Measurements from ENCODE around the gene EYA3.
A peak's percentile ranks its signal among the peaks of the same experiment; 100 is the strongest.

EYA3 gene

DNA sequence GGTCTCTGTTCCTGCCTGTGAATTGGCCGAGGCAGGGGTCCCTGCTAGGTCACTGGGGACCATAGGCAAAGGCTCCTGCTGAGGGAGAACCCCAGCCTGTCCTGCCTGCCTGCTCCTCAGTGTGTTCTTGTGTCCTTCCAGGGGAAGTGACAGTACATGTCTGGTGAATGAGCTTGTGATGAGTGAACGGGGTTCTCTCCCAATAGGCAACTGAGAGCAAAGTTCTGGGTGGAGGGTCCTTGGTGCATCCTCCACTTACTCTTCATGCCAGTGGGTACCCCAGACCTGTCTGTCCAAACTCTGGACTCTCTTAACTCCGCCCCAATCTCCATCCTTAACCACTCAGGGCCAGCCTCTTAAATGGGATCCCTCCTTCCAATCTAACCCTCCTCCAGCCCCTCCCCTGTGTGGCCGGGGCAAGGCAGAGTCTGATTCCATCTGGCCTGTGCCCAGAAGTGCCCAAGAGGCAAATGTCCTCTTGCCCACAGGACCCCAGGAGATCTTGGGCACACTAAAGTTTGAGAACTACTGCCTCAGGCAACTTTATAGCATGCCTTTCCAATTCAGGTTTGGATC lies 126.7 kb downstream of the EYA3 start:
- Mint-ChIP-seq H3K9me3 (no peaks in the 10 kb centered on the region), H3K27ac (peak overlapping the region; percentile 70), H3K36me3 (peaks cover 24% of the 10 kb centered on the region), H3K4me3 (peak overlapping the region; percentile 73), H3K4me1 (peaks cover 49% of the 10 kb centered on the region)
- no peak for DNase-seq (ENCODE audit: low spot score in 2 of 2)
- ATAC-seq = no peak

DNA sequence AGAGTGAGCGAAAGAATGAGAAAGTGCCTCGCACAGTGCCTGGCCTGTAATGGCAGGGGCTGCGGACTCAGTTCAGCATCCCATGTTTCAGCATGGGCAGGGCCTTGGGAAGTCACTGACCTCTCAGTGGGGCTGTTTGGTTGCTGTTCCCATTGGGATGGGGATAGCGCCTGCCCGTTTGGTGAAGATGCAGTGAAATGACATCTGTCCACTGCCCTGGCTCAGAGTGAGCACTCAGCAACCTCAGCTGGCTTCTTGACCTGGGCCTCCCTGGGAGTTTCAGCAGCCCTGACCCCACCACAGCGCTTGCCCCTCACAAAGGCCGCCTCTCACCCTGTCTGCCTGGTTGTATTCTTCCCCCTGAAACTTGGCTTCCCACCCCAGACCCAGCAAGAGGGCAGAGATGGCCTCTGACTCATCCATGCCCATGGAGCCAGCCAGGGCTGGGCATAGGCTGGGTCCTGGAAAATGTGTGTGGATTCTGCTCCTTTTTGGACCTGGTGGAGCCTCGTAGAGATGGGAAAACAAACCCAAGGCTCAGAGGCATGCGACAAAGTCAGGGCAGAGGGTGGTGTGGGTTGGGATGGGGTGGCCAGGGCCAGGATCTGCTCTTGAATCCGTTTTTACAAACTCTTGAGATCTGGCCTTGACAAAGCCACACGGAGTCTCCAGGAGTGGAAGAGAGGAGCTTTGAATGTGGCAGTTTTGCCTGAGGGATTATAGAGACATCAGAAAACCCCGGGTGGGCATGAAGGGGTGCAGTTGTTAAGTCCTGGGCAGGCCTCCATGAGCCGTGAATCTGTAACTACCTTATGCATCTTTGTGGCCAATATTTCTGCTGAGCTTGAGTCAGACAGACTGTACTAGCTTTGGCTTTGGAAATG lies 127.4 kb downstream of the EYA3 start:
- Mint-ChIP-seq H3K36me3 (peaks cover 20% of the 10 kb centered on the region), H3K27ac (peak overlapping the region; percentile 70), H3K9me3 (no peaks in the 10 kb centered on the region), H3K4me1 (peaks cover 46% of the 10 kb centered on the region), H3K4me3 (peak overlapping the region; percentile 73)
- ATAC-seq (no peak), DNase-seq (ENCODE audit: low spot score in 2 of 2) (no peak)

DNA sequence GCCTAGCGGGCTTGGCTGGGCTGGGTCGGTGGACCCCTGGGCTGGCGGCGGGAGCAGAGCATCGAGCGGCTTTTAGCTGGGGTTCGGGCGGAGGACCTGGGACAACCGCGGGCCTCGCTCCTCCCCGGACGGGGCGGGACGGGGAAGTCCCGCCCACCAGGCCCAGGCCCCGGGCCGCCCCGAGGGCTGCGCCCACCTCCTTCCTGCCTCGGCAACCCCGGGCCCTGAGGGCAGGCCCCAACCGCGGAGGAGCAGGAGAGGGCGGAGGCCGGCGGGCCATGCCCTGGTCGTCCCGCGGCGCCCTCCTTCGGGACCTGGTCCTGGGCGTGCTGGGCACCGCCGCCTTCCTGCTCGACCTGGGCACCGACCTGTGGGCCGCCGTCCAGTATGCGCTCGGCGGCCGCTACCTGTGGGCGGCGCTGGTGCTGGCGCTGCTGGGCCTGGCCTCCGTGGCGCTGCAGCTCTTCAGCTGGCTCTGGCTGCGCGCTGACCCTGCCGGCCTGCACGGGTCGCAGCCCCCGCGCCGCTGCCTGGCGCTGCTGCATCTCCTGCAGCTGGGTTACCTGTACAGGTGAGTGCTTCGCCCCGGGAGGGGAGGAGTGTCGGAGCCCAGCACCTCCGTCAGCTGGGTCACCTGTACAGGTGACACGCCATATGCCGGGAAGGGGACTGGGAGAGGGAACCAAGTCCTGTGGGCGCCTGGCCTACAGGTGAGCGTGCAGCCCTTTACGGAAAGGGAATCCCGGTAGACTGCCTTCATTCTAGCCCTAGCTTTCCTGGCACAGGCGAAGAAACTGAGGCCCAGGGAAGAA lies 128.4 kb downstream of the EYA3 start, which contains the start of gene XKR8:
TSS of gene XKR8 (plus strand) at position 182 of the 812 bp plus-strand sequence. CDS start at position 279, 97 bp downstream.
- Mint-ChIP-seq H3K4me3 (peak within 1 kb of the TSS; percentile 73), H3K9me3 (no peaks in the 10 kb centered on the region), H3K27ac (peak within 1 kb of the TSS; percentile 76), H3K4me1 (peaks cover 40% of the 10 kb centered on the region), H3K36me3 (peaks cover 15% of the 10 kb centered on the region)
- peak; percentile 74 to 92 for DNase-seq (ENCODE audit: low spot score in 2 of 2)
- ATAC-seq = peak; percentile 98

DNA sequence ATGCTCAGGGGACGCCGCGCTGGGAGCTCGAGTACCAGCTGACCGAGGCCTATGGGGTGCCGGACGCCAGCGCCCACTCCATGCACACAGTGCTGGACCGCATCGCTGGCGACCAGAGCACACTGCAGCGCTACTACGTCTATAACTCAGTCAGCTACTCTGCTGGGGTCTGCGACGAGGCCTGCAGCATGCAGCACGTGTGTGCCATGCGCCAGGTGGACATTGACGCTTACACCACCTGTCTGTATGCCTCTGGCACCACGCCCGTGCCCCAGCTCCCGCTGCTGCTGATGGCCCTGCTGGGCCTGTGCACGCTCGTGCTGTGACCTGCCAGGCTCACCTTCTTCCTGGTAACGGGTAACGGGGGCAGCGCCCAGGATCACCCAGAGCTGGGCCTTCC lies 129.9 kb downstream of the EYA3 start:
- H3K9me3 Mint-ChIP-seq = no peaks in the 10 kb centered on the region
- no peak for ATAC-seq
- no peak for DNase-seq (ENCODE audit: low spot score in 2 of 2)
- no peak overlapping the region for H3K27ac Mint-ChIP-seq
- peaks cover 6% of the 10 kb centered on the region for H3K36me3 Mint-ChIP-seq
- peaks cover 36% of the 10 kb centered on the region for H3K4me1 Mint-ChIP-seq
- no peak overlapping the region for H3K4me3 Mint-ChIP-seq

DNA sequence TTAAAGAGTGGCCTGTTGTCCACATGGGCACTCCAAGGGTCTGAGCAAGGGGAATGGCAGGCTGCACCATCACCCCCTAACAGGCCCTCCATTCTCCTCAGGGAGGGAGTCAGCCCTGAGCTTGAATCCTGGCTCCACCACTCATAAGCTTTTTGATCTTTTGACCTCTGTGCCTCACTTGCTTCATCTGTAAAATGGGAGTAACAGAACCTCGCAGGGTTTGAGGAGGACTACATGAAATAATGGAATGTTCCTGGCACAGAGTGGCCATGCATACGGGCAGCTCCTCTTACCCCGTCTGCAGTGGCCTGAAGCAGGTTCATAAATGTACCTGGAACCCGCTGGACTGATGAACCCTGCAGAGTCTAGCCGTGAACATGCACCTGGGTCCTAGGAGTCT lies 130.8 kb downstream of the EYA3 start:
- Mint-ChIP-seq H3K4me3 (no peak overlapping the region), H3K27ac (no peak overlapping the region), H3K36me3 (peaks cover 6% of the 10 kb centered on the region), H3K9me3 (no peaks in the 10 kb centered on the region), H3K4me1 (peaks cover 29% of the 10 kb centered on the region)
- ATAC-seq = no peak
- DNase-seq (ENCODE audit: low spot score in 2 of 2) = no peak

DNA sequence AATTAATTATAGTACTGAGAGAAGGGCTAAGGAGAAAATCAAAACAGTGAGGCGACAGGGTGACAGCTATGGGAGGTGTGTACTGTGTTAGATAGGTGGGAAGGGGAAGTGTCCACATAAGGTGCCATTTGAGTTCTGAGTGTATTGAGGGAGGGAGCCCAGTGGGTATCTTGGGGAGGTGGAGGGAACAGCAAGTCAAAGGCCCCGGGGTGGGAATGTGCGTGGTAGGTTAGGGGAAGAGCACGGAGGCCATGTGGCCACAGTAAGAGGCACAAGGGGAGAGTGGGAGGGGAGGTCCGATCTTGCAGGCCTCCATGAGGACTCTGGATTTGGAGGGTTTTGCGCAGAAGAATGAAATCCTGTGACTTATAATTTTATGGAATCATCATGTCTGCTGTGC lies 131.6 kb downstream of the EYA3 start:
- DNase-seq (ENCODE audit: low spot score in 2 of 2) (no peak), ATAC-seq (no peak)
- Mint-ChIP-seq H3K27ac (no peak overlapping the region), H3K9me3 (no peaks in the 10 kb centered on the region), H3K4me1 (peaks cover 24% of the 10 kb centered on the region), H3K4me3 (no peak overlapping the region), H3K36me3 (peaks cover 2% of the 10 kb centered on the region)

DNA sequence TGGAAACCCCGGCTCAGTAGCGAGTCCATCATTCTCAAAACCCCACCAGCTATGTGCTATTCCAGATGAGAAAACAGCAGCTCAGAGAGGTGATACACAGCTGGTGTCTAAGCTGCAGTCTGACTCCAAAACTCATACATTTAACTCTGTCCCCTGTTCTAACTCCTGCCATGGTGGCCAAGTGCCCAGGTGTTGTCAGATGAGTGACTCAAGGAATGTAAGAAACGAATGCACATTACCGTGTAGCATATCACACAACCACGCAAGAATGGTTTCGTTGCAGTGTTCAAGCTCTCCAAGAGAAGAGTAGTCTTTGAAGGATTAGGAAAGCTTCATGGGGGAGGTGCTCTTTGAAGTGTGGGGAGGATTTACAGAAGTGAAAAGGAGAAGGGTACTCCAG lies 133.3 kb downstream of the EYA3 start:
- ATAC-seq (no peak), DNase-seq (ENCODE audit: low spot score in 2 of 2) (no peak)
- Mint-ChIP-seq H3K36me3 (no peaks in the 10 kb centered on the region), H3K4me3 (no peak overlapping the region), H3K27ac (no peak overlapping the region), H3K9me3 (no peaks in the 10 kb centered on the region), H3K4me1 (peaks cover 10% of the 10 kb centered on the region)

DNA sequence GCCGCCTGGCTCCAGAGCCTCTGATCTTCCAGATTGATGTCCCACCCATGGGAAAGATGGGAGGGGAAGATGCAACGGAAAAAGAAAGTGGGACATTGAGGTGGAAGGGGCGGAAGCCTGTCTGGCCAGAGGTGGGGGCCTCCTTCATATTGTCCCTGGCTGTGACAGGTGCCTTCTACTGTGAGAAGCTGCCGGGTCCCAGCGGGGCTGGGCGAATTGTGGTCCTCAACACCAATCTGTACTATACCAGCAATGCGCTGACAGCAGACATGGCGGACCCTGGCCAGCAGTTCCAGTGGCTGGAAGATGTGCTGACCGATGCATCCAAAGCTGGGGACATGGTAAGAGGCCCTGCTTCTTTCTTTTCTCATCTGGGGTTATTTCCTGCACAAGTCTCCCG lies 134.2 kb downstream of the EYA3 start:
- no peak overlapping the region for H3K27ac Mint-ChIP-seq
- no peaks in the 10 kb centered on the region for H3K36me3 Mint-ChIP-seq
- H3K4me3 Mint-ChIP-seq = no peak overlapping the region
- DNase-seq (ENCODE audit: low spot score in 2 of 2) = no peak
- H3K9me3 Mint-ChIP-seq = no peaks in the 10 kb centered on the region
- H3K4me1 Mint-ChIP-seq = peaks cover 5% of the 10 kb centered on the region
- no peak for ATAC-seq

DNA sequence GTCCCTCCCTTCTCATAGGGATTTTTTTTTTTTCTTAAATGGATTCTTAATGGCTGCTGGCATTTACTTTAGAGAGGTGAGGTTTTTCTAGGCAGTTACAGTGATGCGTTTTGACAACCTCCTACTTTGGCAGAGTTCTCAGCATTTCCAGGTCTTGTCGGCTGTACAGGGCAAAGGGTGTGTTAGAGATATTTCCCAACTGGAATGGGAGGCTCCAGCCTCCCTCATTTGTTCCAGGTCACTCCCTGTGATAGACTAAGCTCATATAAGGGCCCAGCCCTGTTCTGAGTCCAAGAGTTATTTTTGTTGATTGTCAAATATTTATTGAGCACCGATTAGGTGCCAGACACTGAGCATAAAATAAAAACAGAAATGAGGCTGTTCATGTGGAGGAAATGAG lies 136.3 kb downstream of the EYA3 start:
- H3K9me3 Mint-ChIP-seq = no peaks in the 10 kb centered on the region
- no peak overlapping the region for H3K27ac Mint-ChIP-seq
- ATAC-seq = no peak
- no peak for DNase-seq (ENCODE audit: low spot score in 2 of 2)
- H3K4me3 Mint-ChIP-seq = no peak overlapping the region
- H3K36me3 Mint-ChIP-seq = no peaks in the 10 kb centered on the region
- no peaks in the 10 kb centered on the region for H3K4me1 Mint-ChIP-seq

- no peaks in the 10 kb centered on the region for H3K9me3 Mint-ChIP-seq
- H3K4me3 Mint-ChIP-seq = no peak overlapping the region
- H3K36me3 Mint-ChIP-seq = no peaks in the 10 kb centered on the region
- no peaks in the 10 kb centered on the region for H3K4me1 Mint-ChIP-seq
- ATAC-seq (no peak), DNase-seq (ENCODE audit: low spot score in 2 of 2) (no peak)
- no peak overlapping the region for H3K27ac Mint-ChIP-seq
Observed at GRCh38 chr1:27951396-27951795, 137.0 kb downstream of the EYA3 start.

DNA sequence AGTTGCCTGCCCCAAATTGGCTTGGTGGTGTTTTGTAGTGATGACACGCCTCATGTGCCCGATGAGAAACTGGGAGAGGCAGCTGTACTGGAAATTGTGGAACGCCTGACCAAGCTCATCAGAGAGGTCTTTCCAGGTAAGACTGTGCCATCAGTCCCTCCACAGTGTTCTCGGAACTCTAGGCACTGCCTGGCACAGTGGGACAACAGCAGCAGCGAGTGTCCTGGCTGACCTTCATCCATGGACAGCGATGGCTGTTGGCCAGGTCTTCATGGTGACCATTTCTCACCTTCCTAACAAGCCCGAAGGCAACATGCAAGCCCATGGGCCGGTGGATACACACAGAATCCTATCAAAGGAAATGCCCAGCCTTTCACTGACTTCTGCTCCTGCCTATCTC lies 139.4 kb downstream of the EYA3 start:
- Mint-ChIP-seq H3K27ac (no peak overlapping the region), H3K9me3 (no peaks in the 10 kb centered on the region), H3K4me1 (peaks cover 2% of the 10 kb centered on the region), H3K36me3 (no peaks in the 10 kb centered on the region), H3K4me3 (no peak overlapping the region)
- DNase-seq (ENCODE audit: low spot score in 2 of 2) (no peak), ATAC-seq (no peak)

DNA sequence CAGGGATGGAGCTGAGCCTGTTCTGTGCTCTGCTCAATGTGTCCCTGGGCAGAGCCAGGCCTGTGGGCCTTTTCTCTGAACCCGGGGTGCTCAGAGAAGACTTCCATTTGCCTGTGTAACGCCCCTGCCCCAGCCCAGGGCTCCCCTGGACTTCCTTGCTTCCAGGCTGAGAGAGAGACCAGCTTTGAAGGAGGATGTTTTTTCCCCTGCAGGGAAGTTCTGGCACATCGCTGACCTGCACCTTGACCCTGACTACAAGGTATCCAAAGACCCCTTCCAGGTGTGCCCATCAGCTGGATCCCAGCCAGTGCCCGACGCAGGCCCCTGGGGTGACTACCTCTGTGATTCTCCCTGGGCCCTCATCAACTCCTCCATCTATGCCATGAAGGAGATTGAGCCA lies 143.4 kb downstream of the EYA3 start:
- no peak for ATAC-seq
- H3K4me1 Mint-ChIP-seq = peaks cover 20% of the 10 kb centered on the region
- DNase-seq (ENCODE audit: low spot score in 2 of 2) = no peak
- H3K36me3 Mint-ChIP-seq = no peaks in the 10 kb centered on the region
- H3K9me3 Mint-ChIP-seq = no peaks in the 10 kb centered on the region
- H3K27ac Mint-ChIP-seq = peak overlapping the region; percentile 64
- H3K4me3 Mint-ChIP-seq = no peak overlapping the region

- Mint-ChIP-seq H3K36me3 (no peaks in the 10 kb centered on the region), H3K4me3 (no peak overlapping the region), H3K9me3 (no peaks in the 10 kb centered on the region), H3K4me1 (peaks cover 23% of the 10 kb centered on the region), H3K27ac (no peak overlapping the region)
- ATAC-seq = no peak
- DNase-seq (ENCODE audit: low spot score in 2 of 2) = no peak
Observed at GRCh38 chr1:27941671-27942540, 146.5 kb downstream of the EYA3 start.

GRCh38 chr1:27940870-27941560 lies 147.4 kb downstream of the EYA3 start:
- no peak for DNase-seq (ENCODE audit: low spot score in 2 of 2)
- no peaks in the 10 kb centered on the region for H3K9me3 Mint-ChIP-seq
- H3K4me1 Mint-ChIP-seq = peaks cover 23% of the 10 kb centered on the region
- H3K27ac Mint-ChIP-seq = peak overlapping the region; percentile 89
- H3K4me3 Mint-ChIP-seq = no peak overlapping the region
- ATAC-seq = no peak
- H3K36me3 Mint-ChIP-seq = no peaks in the 10 kb centered on the region
